IMR-90 (cell line): ENCODE data around the gene MORN5.

Source experiments
- BHLHE40 ChIP-seq: fragments of 150-350 bp; IDR thresholded peaks from 2 replicates; pipeline ENCODE4 v1.6.1; 2016; ENCODE audit warnings: mild to moderate bottlenecking, low read depth, low read length
- CEBPB ChIP-seq: IDR thresholded peaks from 2 replicates; pipeline ENCODE4 v1.6.1; 2012; ENCODE audit warnings: low read depth, low read length, improper control_type of control experiment
- FOS ChIP-seq: fragments of 150-350 bp; IDR thresholded peaks from 2 replicates; pipeline ENCODE4 v1.6.1; 2016; ENCODE audit warnings: low read depth, low read length
- MXI1 ChIP-seq: IDR thresholded peaks from 2 replicates; pipeline ENCODE4 v1.6.1; 2012; ENCODE audit warnings: low read depth, mild to moderate bottlenecking, low read length, moderate library complexity, borderline replicate concordance
- NFE2L2 ChIP-seq: fragments of 150-350 bp; IDR thresholded peaks from 2 replicates; pipeline ENCODE4 v1.6.1; 2016; ENCODE audit warnings: low read depth, mild to moderate bottlenecking, low read length
- POLR2A ChIP-seq: IDR thresholded peaks from 2 replicates; pipeline ENCODE4 v1.6.1; 2012; ENCODE audit warnings: mild to moderate bottlenecking, low read depth, low read length
- RAD21 ChIP-seq: IDR thresholded peaks from 2 replicates; pipeline ENCODE4 v1.6.1; 2012; ENCODE audit warnings: low read length, improper control_type of control experiment
- RFX5 ChIP-seq: IDR thresholded peaks from 2 replicates; pipeline ENCODE4 v1.8.0; 2012; ENCODE audit warnings: low read depth, mild to moderate bottlenecking, low read length, moderate library complexity
- TF ChIP-seq, protein P1 (sequence below): conservative IDR thresholded peaks from 2 replicates; pipeline ENCODE4 v1.5.1; 2012; ENCODE audit warnings: mild to moderate bottlenecking, low read depth, low read length, improper control_type of control experiment
- TF ChIP-seq, protein P2 (sequence below): fragments of 150-350 bp; IDR thresholded peaks from 2 replicates; pipeline ENCODE4 v1.6.1; 2017; ENCODE audit warnings: mild to moderate bottlenecking, antibody characterized with exemption, low read length, low read depth
- TF ChIP-seq, protein P3 (sequence below): fragments of 150-350 bp; IDR thresholded peaks from 2 replicates; pipeline ENCODE4 v1.6.1; 2016; ENCODE audit warnings: low read depth, mild to moderate bottlenecking, low read length, moderate library complexity, borderline replicate concordance

GRCh38 chr9:122128007-122128968 is 31.4 kb upstream of the MORN5 start:
- TF ChIP-seq, protein P1, sequence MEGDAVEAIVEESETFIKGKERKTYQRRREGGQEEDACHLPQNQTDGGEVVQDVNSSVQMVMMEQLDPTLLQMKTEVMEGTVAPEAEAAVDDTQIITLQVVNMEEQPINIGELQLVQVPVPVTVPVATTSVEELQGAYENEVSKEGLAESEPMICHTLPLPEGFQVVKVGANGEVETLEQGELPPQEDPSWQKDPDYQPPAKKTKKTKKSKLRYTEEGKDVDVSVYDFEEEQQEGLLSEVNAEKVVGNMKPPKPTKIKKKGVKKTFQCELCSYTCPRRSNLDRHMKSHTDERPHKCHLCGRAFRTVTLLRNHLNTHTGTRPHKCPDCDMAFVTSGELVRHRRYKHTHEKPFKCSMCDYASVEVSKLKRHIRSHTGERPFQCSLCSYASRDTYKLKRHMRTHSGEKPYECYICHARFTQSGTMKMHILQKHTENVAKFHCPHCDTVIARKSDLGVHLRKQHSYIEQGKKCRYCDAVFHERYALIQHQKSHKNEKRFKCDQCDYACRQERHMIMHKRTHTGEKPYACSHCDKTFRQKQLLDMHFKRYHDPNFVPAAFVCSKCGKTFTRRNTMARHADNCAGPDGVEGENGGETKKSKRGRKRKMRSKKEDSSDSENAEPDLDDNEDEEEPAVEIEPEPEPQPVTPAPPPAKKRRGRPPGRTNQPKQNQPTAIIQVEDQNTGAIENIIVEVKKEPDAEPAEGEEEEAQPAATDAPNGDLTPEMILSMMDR = no peak
- no peak for TF ChIP-seq MXI1
- TF ChIP-seq RFX5 = no peak
- no peak for TF ChIP-seq CEBPB
- TF ChIP-seq NFE2L2 = no peak
- no peak for TF ChIP-seq FOS
- TF ChIP-seq RAD21 = no peak
- TF ChIP-seq, protein P2, sequence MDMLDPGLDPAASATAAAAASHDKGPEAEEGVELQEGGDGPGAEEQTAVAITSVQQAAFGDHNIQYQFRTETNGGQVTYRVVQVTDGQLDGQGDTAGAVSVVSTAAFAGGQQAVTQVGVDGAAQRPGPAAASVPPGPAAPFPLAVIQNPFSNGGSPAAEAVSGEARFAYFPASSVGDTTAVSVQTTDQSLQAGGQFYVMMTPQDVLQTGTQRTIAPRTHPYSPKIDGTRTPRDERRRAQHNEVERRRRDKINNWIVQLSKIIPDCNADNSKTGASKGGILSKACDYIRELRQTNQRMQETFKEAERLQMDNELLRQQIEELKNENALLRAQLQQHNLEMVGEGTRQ = no peak
- TF ChIP-seq, protein P3, sequence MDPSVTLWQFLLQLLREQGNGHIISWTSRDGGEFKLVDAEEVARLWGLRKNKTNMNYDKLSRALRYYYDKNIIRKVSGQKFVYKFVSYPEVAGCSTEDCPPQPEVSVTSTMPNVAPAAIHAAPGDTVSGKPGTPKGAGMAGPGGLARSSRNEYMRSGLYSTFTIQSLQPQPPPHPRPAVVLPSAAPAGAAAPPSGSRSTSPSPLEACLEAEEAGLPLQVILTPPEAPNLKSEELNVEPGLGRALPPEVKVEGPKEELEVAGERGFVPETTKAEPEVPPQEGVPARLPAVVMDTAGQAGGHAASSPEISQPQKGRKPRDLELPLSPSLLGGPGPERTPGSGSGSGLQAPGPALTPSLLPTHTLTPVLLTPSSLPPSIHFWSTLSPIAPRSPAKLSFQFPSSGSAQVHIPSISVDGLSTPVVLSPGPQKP = no peak
- no peak for TF ChIP-seq POLR2A
- no peak for TF ChIP-seq BHLHE40
